ENCODE results near the gene TMC7.

DNA sequence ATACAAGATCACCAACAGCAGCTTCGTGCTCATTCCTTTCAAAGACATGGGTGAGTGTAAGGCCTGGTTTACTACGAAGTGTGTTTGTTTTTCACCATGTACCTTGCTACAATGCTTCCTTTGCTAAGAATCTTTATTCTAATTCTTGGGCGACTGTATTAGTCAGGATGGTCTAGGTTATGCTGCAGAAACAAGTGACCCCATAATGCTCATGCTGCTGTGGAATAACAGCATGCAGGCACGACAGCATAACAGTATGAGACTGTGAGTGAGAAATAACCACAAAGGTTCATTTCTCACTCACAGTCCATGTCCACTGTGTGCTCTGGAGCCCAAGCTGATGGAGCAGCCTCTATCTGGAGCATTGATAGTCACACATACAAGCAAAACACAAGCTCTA is 38.0 kb downstream of the TMC7 start:
- TF ChIP-seq CTCF (IDR thresholded peaks at IDR 0.05) (no peak), POLR2A (IDR thresholded peaks at IDR 0.05) (no peak)
